GM21825 (cell line): ENCODE measurements around the gene AGAP1.

Source experiments
- ATAC-seq: cut with Tn5 transposase; IDR thresholded peaks from one replicate; pipeline ENCODE4 v1.9.1; 2021; ENCODE audit warnings: mild to moderate bottlenecking, moderate library complexity; ENCODE audit not compliant: unreplicated experiment

AGAP1 gene

DNA sequence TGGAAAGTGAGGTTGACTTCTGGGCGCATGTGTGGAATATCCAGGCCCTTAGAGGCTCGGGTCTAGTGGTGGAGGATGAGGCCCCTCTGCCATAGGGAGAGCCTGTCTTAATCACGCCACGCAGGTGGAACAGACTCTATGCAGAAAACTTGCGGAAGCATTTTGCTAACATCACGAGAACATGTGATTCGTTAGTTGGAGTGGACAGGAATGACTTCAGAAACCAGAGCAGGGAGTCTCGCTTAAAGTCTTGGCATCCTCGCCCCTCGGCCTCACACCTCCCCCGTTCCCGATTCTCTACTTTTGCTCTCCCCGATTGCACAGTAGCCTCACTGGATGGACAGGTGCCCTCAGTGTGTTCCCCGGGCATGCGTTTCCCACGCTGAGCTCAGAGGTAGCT lies 340.9 kb downstream of the AGAP1 start:
- ATAC-seq, result no peak

DNA sequence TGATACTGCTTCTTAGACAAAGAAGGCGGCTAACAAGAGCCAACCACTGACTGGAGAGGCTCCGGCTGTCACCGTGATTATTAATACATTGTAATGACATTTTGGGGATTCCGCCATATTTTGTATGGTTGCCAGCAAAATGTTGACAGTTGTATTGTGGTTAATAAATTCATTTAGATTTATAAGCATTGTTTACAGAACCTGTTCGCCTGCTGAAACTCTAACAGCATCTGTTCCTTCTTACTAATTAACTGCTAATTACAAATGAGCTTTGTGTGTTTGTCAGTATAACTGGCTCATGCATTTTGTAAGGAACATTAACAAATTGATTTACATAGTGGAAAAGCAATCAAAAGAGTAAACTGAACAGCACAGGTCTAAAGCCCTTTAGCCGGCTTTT lies 342.0 kb downstream of the AGAP1 start:
- ATAC-seq, result no peak

DNA sequence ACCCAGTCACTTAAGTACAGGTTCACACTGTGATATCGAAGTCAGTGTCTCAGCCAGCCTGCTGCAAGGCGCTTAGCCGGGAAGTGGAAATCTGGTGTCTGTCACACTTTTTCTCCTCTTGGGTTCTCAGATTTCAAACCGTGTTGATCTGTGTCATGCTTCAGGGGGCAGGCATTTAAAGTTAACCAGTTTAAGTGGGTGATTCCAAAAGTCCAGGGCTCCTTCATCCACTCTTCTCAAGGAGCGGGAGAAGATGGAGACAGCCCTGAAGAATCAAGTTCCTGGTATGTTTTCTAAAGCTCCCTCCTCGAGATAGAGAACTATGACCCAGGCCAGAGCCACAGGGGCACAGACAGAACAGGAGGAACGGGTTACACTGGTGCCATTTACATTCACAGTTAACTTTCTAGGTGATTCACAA lies 342.7 kb downstream of the AGAP1 start:
- ATAC-seq, result no peak

DNA sequence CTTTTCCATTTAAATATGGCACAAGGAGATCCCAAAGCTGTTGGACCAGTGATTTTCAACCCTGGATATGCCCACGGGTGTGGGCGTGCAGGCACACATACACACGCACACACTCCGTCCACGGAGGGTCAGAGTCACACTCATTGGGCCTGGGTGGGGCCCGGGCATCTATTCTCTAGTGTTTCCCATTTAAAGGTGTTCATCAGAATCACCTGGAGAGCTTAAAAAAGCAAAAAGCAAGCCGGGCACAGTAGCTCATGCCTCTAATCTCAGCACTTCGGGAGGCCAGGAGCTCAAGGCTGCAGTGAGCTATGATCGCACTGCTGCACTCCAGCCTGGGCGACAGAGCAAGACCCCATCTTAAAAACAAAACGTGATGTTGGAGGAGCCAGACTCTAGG lies 345.4 kb downstream of the AGAP1 start:
- ATAC-seq, result no peak

DNA sequence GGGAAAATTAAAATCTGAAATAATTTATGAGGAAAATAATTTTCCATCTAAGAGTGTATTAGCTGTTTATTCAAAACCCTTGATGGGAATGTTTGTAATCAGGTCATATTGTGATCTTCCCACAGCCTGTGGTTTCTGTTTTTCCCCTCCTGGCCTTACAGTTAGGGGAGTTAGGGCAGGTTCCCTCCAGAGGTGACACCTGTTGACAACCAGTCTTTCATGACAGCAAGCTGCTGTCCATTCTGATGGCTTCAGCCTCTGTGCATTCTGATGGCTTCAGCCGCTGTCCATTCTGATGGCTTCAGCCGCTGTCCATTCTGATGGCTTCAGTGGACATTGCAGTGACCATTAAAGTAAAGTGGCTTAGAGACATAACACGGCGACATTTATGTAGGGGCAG lies 346.1 kb downstream of the AGAP1 start:
- no peak for ATAC-seq

DNA sequence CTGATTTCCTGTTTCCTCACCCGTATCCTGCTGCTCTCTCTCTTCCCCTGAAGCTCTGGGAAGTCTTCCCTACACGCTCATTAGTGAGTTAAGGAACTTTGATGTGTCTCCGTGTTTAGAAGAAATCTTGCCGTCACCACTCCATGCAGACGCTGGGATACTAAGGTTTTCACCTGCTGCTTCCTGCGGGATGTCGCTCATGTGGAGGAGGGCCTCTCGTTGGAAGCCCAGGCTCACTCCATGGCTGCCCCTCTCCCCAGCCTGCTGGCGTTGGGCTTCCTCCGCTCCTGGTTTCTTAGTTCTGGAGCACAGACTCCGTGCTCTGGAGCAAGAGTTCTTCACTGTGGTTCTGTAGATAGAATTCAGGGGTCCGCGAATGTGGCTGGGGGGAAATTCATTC lies 348.0 kb downstream of the AGAP1 start:
- ATAC-seq, result no peak

DNA sequence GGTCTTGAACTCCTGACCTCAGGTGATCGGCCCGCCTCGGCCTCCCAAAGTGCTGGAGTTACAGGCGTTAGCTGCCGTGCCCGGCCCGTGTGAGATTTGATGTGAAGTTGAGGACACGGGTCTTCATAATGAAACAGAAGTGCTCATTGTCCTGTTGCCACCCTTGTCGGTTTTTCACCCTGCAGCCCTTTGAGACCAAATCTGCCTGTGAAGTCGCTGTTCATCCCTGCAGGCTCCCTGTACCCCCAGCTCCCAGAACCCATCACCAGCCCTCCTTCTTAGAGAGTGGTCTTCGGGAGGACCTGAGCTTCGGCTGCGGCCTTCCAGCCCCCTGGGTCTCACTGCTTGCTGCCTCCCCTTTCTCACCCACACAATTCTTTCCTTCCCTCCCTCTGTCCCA lies 349.1 kb downstream of the AGAP1 start:
- no peak for ATAC-seq

DNA sequence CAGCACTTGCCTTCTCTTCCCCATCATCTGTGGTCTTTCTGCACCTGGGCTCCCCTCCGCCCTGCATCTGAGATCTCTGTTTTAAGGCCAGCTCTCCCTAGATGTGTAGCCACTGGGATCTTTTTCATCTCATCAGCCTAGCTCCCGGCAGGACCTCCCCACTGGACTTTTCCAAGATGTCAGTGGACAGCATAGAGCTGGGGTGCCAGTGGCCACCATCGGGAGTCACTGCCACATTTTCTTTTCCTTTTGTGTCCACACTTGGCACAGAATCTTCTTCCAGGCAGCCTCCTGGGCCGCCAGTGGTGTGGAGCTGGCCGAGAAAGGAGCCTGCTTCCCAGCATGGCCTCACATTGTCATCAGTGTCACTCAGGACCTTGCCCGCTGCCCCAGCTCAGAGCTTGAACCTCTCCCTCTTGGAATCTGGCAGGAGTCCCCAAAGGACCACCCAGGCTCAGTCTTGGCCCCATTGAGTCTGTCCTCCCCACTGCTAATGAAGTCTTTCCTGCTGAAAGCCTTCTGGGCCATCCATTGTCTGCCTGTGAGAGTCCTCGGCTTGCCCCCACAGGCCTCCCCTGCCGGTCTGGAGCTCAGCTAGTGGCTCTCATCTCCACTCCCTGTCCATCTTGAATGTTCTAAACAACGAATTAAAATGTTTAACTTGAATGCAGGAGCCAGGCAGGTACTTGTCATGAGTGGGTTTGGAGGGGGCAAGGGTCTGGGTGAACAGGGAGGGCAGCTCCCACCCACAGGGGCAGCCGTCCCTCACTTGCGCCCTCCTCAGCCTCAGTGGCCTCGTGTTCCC lies 349.9 kb downstream of the AGAP1 start:
- ATAC-seq, result no peak

DNA sequence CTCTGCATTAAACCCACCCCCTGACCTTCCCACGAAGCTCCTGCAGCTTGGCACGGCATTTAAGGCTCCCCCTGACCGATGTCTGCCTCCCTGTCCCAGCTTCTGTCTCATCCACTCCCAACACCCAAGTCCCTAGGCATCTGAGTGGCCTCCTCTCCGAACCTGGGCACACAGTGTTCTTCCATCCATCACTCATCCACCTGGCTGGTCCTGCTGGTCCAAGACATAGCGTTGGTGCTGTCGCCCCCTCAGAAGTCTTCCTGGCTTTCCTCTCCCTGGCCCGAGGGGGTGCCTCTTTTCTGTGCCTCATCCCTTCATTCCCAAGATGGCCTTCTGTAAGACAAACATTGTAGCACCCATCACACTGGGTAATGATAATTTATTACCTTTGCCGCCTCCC lies 350.7 kb downstream of the AGAP1 start:
- no peak for ATAC-seq

DNA sequence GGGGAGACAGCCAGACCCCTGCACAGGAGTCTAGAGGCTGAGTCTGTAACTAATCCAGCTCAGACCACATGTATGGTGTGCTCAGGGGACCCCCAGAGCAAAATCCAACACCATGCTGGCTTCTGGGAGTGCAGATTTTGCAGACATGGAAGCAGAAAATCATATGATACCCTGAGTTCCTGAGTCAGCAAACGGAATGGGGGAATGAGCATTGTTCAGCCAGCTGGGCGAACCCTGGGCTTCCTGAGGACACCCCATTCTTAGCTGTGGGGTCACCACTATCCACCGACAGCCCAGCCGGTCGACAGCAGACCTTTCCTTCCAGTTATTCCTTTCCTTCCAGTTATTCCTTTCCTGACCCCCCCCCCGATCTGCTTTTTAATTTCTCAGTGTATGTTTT lies 351.4 kb downstream of the AGAP1 start:
- ATAC-seq, result no peak

DNA sequence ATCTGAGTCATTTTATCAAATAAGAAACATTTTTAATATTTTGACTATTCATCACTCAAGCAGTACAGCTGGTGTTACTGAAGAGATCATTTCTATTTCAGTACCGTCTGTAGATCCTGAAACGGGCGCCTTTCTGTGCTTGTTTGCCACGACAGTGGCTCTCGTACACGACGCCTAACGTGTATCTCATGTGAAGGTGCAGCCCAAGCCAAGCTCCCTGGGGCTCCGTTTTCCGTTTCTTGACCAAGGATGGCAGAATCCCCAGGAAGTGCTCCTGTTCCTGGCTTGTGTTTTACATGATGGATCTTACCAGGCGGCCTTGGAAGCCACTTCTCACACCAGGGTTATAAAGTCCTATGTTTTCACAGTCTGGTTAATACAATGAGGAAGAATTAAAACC lies 353.7 kb downstream of the AGAP1 start:
- ATAC-seq, result no peak

DNA sequence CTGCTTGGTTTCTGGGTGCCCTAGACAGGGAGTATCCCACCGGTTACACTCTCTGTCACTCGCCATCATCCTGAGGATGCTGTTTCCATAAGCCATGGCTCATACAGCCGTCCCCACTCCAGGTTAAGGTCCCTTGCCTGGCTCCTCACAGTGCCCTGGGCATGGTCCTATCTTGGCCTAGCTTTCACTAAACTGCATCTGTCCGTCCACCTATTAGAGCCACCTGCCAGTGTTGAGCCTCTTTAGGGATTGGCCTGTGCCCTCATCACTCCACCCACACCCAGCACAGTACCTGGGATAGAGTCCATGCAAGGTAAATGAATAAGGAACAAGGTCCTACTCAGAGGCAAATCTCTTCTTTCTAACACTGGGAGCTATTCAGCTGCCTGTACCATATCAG lies 354.2 kb downstream of the AGAP1 start:
- no peak for ATAC-seq

DNA sequence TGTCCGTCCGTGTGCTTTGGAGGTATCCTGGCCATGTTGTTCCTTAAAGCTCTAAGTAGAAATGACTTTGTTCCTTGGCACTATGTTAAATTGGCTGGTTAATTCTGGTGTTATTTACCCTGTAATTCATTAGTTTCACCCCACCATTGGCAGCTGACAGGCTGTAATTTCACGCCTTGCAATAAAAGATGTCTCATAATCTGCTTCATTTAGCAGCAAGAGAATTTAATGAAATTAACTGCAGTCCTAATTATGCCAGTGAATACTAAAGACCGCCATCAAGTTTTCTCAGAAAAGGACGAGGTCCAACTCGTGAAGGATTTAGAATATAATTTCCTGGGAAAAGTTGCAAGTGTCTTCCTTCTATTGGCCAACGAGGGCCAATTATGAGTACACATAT lies 355.1 kb downstream of the AGAP1 start:
- no peak for ATAC-seq

DNA sequence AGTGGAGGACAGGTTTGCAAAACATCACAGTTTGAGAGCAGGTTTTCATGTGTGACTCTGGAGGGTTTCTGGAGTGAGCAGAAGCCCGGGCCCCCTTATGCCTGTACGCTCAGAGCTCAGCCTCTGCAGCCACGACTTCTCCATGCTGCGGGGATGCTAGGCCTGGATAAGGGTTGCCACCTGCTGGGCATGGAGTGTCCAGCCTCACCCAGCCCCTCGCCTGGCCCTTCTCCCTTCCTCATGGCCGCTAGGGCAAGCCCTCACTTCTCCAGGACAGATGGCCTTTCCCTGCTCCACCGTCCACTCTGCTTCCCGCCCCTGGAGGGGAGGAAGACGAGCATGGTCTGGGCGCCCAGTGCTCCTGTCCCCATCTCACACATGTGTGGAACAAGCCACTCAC lies 355.6 kb downstream of the AGAP1 start:
- no peak for ATAC-seq

DNA sequence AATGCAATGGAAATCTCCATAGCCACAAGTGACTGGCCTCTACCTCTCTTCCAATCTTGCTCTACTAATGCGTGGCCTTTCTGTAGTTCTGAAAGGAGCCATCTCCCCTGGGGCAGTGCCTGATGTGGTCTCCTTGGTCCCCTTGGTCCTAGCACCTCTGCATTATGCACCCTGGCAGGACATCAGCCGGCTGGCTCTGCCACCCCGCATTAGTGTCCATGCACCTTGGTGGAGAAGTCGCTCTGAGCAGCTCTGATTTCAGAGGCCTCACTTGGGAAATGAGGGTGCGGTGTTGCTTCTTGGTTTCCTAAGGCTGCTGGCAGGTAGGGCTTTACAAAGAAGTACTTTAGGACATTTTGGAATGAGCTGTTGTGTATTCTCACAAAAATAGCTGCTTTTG lies 356.4 kb downstream of the AGAP1 start:
- ATAC-seq, result no peak

DNA sequence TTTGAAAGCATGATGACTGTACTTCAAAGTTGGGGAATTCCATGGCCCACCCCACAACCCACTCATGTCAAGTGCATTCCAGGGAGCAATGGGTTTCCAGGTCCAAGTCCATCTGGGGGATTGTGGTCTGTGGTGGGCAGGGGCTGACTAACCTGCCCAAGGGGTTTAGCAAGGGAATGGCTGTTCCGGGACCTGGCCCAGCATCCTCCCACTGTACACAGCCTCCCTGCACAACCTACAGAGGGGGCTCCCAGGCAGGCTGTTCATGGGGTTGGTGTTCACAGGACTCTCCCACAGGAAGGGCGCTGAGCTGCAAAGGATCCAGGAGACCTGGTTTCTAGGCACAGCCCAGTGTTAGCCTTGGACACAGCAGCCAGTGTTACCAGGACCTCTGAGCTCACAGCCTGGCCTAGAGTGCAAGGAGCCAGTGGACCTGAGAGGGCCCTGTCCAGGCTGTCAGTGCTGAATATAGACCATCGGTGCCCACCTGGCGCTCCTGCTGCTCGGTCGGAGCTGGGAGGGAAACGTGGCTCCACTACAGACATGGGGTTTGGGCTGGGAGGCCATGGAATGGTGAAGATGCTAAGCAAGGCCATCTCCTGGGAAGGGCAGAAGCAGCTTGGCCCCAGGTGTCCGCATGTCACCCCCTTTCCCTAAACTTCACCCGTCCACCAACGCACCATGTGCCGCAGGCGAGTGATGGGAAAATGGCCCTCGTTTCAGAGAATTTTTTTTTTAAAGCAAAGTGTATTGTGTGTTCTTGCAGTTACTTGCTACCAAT lies 357.1 kb downstream of the AGAP1 start:
- ATAC-seq, result no peak

DNA sequence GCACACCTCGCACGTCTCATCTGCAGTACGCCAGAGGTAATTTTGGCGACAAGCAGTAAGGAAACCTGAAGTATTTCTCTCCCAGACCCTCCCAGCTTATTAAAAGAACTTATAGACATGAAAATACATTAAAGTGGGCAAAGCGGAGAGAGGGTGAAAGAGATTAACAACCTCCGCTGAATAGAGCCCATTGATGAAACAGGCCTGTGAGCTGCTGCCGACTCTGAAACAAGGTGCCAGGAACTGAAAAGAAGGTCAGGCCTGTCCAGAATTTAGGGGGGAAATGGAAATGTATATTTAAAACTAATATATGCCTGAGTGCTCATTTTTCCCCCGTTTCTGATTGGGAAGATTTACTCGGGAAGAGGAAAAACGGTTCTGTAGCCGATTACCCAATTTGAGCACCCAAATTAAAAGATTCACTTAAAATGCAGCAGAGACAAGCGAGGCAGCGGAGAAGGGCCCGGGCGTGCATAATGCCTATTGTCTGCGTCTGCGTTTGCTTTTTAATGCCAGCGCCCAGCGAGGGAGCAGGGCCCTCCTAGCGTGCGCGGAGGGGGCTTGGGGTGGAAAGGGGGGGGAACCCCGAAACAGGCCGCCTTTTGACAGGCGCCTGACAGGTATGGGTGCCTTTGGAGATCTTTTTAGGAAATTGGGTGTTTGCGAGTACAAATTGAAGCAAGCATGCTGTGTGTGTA lies 358.1 kb downstream of the AGAP1 start:
- ATAC-seq, result no peak

DNA sequence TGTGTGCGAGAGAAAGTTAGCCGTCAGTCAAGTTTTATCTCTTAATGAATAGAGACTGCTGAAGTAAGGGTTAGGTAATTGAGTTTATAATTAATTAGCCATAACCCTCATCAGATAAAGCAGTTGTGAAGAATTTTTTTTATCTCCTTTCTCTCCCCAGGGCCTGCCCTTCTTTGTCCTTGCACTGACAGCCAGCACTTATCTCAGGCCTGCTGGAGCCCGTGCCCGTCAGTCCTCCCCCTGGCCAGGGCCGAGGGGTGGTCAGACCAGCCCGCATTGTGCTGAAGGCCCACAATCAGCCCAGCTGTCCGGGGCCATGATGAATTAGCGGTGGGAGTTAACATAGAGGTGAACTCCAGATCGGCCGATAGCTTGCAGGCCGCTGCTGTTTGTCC lies 358.7 kb downstream of the AGAP1 start:
- ATAC-seq, result no peak

DNA sequence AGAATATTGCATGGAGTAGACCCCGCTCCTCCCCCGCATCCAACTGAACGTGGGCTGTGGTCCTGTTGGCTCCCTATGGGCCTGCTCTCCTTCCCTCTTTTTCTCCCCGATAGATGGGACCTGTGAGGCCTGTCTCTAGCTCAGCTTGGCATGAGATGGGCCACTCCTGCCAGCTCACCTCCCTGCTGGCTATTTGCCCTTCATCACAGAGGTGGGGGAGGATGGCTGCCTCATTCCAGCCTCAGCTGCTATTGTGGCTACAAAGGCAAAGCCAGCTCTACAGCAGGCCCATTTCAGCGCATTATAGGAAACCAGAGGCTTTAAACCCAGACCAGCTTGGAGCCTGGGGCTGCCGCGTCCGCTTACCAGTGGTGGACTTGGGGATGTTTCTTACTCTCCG lies 360.4 kb downstream of the AGAP1 start:
- ATAC-seq, result no peak

DNA sequence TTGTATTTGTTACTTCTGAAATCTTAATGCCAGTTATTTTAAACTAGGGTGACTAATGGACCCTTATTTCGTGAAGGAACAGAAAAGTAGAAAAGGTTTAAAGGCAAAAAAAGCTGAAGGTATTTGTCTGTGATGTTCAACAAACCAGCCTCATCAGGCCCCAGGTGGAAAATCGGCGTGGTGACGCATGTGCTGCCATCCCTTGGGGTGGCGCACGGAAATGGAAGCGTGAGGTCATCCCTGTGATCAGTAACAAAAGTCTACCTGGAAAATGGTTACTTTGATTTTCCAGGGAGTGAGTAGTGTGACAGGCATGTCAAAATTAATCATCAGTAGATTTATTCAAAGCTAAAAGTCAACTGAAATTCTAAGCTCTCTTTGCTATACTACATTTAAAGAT lies 361.2 kb downstream of the AGAP1 start:
- ATAC-seq, result no peak

DNA sequence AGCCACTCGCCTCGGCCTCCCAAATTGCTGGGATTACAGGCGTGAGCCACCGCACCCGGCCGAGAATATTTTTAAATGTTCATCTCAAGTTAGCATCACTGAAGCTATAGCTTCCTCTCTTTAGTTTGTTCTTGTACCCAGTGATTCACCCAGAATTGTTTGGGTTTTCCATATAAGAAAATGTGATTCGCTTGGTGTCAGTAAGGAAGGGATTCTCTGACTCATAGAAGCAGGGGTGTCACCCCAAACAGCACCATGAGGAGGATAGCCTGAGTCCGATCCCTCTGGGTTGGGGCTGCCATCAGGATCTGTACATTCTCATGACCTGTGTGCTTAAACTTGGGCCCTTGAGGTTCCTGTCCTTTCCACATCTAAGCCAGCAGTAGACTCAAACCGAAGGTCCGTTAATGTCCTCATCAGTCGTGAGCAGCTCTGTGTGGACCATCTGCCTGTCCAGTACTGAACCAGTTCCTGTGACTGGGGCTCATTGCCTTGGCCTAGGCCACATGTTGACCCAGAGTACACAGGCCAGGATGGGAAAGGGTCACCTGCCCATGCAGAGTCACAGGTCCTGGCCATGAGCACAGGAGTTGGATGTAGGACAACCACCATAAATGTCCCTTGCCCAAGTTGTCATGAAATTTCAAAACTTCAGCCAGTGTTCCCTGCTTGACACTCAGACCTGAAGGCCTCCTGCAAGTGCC lies 362.5 kb downstream of the AGAP1 start:
- no peak for ATAC-seq
